Measurements from ENCODE around the gene ETV3. TPM values are rescaled to one million over a fixed set of nuclear protein-coding genes. Genes with fewer than 3 reads are reported as not detected.

Gene ETV3
- total RNA-seq, 4 donors from 2014 or later = 4.4 to 30.1 (median 19.6) TPM

GRCh38 chr1:157084720-157085119, 53.5 kb downstream of the ETV3 start:
- Histone ChIP-seq H3K27me3 (no peaks in the 10 kb centered on the region), H3K9me3 (no peaks in the 10 kb centered on the region), H3K36me3 (no peaks in the 10 kb centered on the region), H3K27ac (no peak overlapping the region), H3K4me1 (no peaks in the 10 kb centered on the region), H3K4me3 (no peak overlapping the region)
- intact Hi-C loops (cut with DNase I; ENCODE audit: low total_unique reads) = no loop called here
- no peak for DNase-seq
- TF ChIP-seq, protein P1, sequence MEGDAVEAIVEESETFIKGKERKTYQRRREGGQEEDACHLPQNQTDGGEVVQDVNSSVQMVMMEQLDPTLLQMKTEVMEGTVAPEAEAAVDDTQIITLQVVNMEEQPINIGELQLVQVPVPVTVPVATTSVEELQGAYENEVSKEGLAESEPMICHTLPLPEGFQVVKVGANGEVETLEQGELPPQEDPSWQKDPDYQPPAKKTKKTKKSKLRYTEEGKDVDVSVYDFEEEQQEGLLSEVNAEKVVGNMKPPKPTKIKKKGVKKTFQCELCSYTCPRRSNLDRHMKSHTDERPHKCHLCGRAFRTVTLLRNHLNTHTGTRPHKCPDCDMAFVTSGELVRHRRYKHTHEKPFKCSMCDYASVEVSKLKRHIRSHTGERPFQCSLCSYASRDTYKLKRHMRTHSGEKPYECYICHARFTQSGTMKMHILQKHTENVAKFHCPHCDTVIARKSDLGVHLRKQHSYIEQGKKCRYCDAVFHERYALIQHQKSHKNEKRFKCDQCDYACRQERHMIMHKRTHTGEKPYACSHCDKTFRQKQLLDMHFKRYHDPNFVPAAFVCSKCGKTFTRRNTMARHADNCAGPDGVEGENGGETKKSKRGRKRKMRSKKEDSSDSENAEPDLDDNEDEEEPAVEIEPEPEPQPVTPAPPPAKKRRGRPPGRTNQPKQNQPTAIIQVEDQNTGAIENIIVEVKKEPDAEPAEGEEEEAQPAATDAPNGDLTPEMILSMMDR (IDR thresholded peaks at IDR 0.05) = no peak
- no peak for TF ChIP-seq POLR2A (IDR thresholded peaks at IDR 0.05)

DNA sequence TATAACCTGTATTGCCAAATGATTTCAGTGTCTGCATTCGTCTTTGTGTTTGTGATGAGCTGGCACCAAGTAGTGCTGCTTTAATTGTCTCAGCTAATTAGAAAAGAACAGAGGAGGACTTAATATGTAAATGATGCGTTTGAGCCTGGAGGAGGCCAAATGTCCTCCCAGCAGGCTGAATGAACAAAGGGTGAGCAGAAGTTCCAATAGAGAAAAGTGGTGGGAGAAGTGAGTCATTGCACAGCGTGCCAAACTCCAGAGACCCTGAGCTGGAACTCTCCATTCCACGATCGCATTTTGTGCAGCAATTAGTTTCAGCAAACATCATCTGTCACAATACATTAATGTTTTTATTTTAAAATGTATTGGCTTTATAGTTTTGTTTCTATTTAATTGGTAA, 56.5 kb downstream of the ETV3 start:
- TF ChIP-seq, protein P1 (IDR thresholded peaks at IDR 0.05) = no peak
- no peak for TF ChIP-seq POLR2A (IDR thresholded peaks at IDR 0.05)
- no peaks in the 10 kb centered on the region for H3K27me3 ChIP-seq
- no peaks in the 10 kb centered on the region for H3K36me3 ChIP-seq
- H3K4me1 ChIP-seq = no peaks in the 10 kb centered on the region
- intact Hi-C loops (cut with DNase I; ENCODE audit: low total_unique reads) = no loop called here
- DNase-seq = no peak
- no peaks in the 10 kb centered on the region for H3K9me3 ChIP-seq
- H3K27ac ChIP-seq = no peak overlapping the region
- no peak overlapping the region for H3K4me3 ChIP-seq

DNA sequence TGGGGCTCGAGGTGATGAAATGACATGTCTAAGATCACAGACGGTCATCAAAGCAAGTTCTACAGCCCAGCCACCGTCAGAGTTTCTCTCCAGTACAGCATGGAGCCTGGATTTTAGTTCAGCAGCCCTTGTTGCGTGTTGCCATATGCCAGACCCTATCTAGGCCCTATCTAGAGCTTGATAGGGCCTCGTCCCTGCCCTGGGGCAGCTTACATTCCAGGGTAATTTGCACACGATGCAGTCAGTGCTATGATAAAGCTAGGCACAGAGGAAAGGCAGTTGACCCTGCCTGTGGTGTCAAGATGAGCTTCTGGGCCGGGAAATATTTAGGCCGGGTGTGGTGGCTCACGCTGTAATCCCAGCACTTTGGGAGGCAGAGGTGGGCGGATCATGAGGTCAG, 57.5 kb downstream of the ETV3 start:
- Histone ChIP-seq H3K4me3 (no peak overlapping the region), H3K27ac (no peak overlapping the region), H3K4me1 (no peaks in the 10 kb centered on the region), H3K27me3 (no peaks in the 10 kb centered on the region), H3K9me3 (no peaks in the 10 kb centered on the region), H3K36me3 (no peaks in the 10 kb centered on the region)
- intact Hi-C loops (cut with DNase I; ENCODE audit: low total_unique reads) = no loop called here
- TF ChIP-seq POLR2A (IDR thresholded peaks at IDR 0.05) = no peak
- TF ChIP-seq, protein P1 (IDR thresholded peaks at IDR 0.05) = no peak
- no peak for DNase-seq

- Histone ChIP-seq H3K27ac (no peak overlapping the region), H3K9me3 (no peaks in the 10 kb centered on the region), H3K4me3 (no peak overlapping the region), H3K4me1 (no peaks in the 10 kb centered on the region), H3K27me3 (no peaks in the 10 kb centered on the region), H3K36me3 (no peaks in the 10 kb centered on the region)
- TF ChIP-seq, protein P1 (IDR thresholded peaks at IDR 0.05) = no peak
- no peak for TF ChIP-seq POLR2A (IDR thresholded peaks at IDR 0.05)
- DNase-seq = no peak
- intact Hi-C loops (cut with DNase I; ENCODE audit: low total_unique reads) = no loop called here
Observed at GRCh38 chr1:157077394-157077793, 60.8 kb downstream of the ETV3 start.

GRCh38 chr1:157073944-157074685, 64.1 kb downstream of the ETV3 start:
- DNase-seq = peak; percentile 62 to 70
- intact Hi-C loops (cut with DNase I; ENCODE audit: low total_unique reads) = no loop called here
- no peak overlapping the region for H3K27ac ChIP-seq
- H3K9me3 ChIP-seq = no peaks in the 10 kb centered on the region
- no peaks in the 10 kb centered on the region for H3K4me1 ChIP-seq
- no peaks in the 10 kb centered on the region for H3K27me3 ChIP-seq
- no peak for TF ChIP-seq POLR2A (IDR thresholded peaks at IDR 0.05)
- TF ChIP-seq, protein P1 (IDR thresholded peaks at IDR 0.05) = peak; percentile 25 to 59 (median 50)
- H3K36me3 ChIP-seq = no peaks in the 10 kb centered on the region
- no peak overlapping the region for H3K4me3 ChIP-seq

Other genes with a start within 250 kb of the ETV3 start
- 10 to 100 TPM in 3 of 4 donors, 1 to 10 TPM in 1; 7.4 to 41.8 (median 17.9) TPM for gene PEAR1, start 244.7 kb downstream of the ETV3 start, total RNA-seq
- gene LRRC71, start 217.8 kb downstream of the ETV3 start, total RNA-seq = 1 to 10 TPM in 1 of 4 donors, under 1 TPM in 2, not detected in 1; 0.48 to 3.8 (median 0.91) TPM
- gene ARHGEF11, start 92.7 kb downstream of the ETV3 start, total RNA-seq = 10 to 100 TPM; 28.2 to 65.3 (median 40.5) TPM
- gene ETV3L, start 38.6 kb downstream of the ETV3 start, total RNA-seq = not detected

All from uterus (tissue), 4 donors.